B cell (primary cell): ENCODE measurements around the gene KIF14.

Source experiments
- CTCF ChIP-seq: fragments of 200-600 bp; IDR thresholded peaks from one replicate; pipeline ENCODE4 v1.8.0; 2022; ENCODE audit warnings: antibody characterized with exemption, mild to moderate bottlenecking
- EZH2 ChIP-seq: IDR thresholded peaks from 2 replicates; pipeline ENCODE4 v1.6.1; 2012; ENCODE audit warnings: borderline replicate concordance, low read depth, mild to moderate bottlenecking, moderate library complexity, low read length; ENCODE audit not compliant: insufficient read depth, poor library complexity, severe bottlenecking

- no peak for TF ChIP-seq EZH2
- TF ChIP-seq CTCF = no peak
Observed at GRCh38 chr1:200550367-200550766, 70.2 kb downstream of the KIF14 start.
